NB4 (cell line): ENCODE measurements around the gene C2orf92.

Experiments used
- DNase-seq: peaks from one replicate; pipeline ENCODE4 v3.0.0; 2010; ENCODE audit warnings: low read depth
- H3K4me3 ChIP-seq: one replicate; pipeline ENCODE4 v1.5.1; 2011; ENCODE audit warnings: mild to moderate bottlenecking, low read depth, low read length, moderate library complexity
- CTCF ChIP-seq: IDR thresholded peaks from one replicate; pipeline ENCODE4 v1.5.1; 2012; ENCODE audit warnings: low read depth, low read length
- MAX ChIP-seq: IDR thresholded peaks from 2 replicates; pipeline ENCODE4 v1.6.1; 2011; ENCODE audit warnings: low read depth, low read length
- MYC ChIP-seq: IDR thresholded peaks from 2 replicates; pipeline ENCODE4 v1.6.1; 2011; ENCODE audit warnings: low read depth, low read length
- POLR2A ChIP-seq: IDR thresholded peaks from 2 replicates; pipeline ENCODE4 v1.6.1; 2011; ENCODE audit warnings: mild to moderate bottlenecking; ENCODE audit not compliant: insufficient read length; ENCODE audit errors: extremely low read depth

Gene C2orf92

GRCh38 chr2:97723156-97724072 lies 53.9 kb downstream of the C2orf92 start:
- no peak overlapping the region for H3K4me3 ChIP-seq
- no peak for DNase-seq
- TF ChIP-seq MAX (no peak), CTCF (no peak), MYC (no peak), POLR2A (no peak)

GRCh38 chr2:97724073-97724410 lies 54.5 kb downstream of the C2orf92 start:
- TF ChIP-seq CTCF (no peak), MAX (no peak), MYC (no peak)
- no peak overlapping the region for H3K4me3 ChIP-seq
- DNase-seq = no peak

DNA sequence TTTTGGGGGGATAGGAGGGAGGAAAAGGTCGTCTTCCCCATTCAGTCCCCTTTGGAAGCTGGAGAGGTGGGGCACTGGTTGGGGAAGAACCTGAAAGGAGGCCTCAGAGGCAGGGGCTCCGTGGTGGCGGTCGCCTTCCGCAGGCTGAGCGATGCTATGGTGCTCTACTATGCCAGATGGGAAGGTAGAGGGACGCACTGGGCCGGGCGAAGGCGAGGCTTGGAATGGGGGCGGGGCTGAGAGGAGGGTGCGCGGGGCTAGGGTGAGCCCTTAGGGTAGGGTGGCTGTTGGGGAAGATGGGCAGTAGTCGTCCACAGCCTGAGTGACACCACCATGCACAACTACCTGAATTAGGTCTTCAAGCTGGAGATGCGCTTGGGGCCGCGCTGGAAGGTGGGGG lies 55.0 kb downstream of the C2orf92 start:
- TF ChIP-seq MAX = no peak
- TF ChIP-seq CTCF = no peak
- TF ChIP-seq POLR2A = no peak
- TF ChIP-seq MYC = no peak
- H3K4me3 ChIP-seq = no peak overlapping the region
- DNase-seq = no peak

GRCh38 chr2:97724946-97725688 lies 55.6 kb downstream of the C2orf92 start:
- TF ChIP-seq POLR2A (no peak), MAX (no peak), CTCF (no peak), MYC (no peak)
- no peak for DNase-seq
- no peak overlapping the region for H3K4me3 ChIP-seq

- no peak overlapping the region for H3K4me3 ChIP-seq
- DNase-seq = peak; percentile 46
- TF ChIP-seq POLR2A = no peak
- TF ChIP-seq MAX = no peak
- TF ChIP-seq CTCF = no peak
- no peak for TF ChIP-seq MYC
Measured at GRCh38 chr2:97726261-97727064, 57.0 kb downstream of the C2orf92 start.
